Measurements from ENCODE around the gene LRRC15.

The LRRC15 gene

DNA sequence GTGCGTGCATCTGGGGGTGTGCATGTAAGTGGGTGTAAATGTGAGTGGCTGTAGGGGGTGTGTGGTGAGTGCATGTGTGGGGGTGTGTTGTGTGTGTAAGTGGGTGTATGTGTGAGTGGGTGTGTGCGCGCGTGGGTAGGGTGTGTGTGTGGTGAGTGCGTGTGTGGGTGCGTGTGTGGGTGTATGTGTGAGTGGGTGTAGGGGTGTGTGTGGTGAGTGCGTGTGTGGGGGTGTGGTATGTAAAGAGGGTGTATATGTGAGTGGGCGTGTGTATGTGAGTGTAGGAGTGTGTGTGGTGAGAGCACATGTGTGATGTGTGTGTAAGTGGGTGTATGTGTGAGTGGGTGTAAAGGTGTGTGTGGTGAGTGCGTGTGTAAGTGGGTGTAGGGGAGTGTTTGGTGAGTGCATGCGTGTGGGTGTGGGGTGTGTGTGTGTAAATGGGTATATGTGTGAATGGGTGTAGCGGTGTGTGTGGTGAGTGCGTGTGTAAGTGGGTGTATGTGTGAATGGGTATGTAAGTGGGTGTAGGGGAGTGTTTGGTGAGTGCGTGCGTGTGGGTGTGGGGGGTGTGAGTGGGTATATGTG, 17.5 kb downstream of the LRRC15 start:
- DNase-seq (ENCODE audit: extremely low spot score): no peak
- POLR2A ChIA-PET: no interaction called here
- no peak for TF ChIP-seq ARNT (IDR thresholded peaks at IDR 0.05)
- no peak for TF ChIP-seq L3MBTL2 (conservative IDR thresholded peaks at IDR 0.05)
- TF ChIP-seq ELF4 (IDR thresholded peaks at IDR 0.05): no peak
- TF ChIP-seq FOXM1 (IDR thresholded peaks at IDR 0.05; ENCODE audit: borderline replicate concordance): no peak
- TF ChIP-seq LEF1 (IDR thresholded peaks at IDR 0.05; ENCODE audit: borderline replicate concordance): no peak
- TF ChIP-seq FOXK2 (IDR thresholded peaks at IDR 0.05): no peak
- TF ChIP-seq HDGF (IDR thresholded peaks at IDR 0.05; ENCODE audit: borderline replicate concordance): no peak
- TF ChIP-seq FOXA1 (IDR thresholded peaks at IDR 0.05): no peak
- no peak for TF ChIP-seq CTBP1 (IDR thresholded peaks at IDR 0.05; ENCODE audit: borderline replicate concordance)
- TF ChIP-seq TARDBP (IDR thresholded peaks at IDR 0.05): no peak
- TF ChIP-seq SP1 (IDR thresholded peaks at IDR 0.05): no peak
- TF ChIP-seq, protein P1, sequence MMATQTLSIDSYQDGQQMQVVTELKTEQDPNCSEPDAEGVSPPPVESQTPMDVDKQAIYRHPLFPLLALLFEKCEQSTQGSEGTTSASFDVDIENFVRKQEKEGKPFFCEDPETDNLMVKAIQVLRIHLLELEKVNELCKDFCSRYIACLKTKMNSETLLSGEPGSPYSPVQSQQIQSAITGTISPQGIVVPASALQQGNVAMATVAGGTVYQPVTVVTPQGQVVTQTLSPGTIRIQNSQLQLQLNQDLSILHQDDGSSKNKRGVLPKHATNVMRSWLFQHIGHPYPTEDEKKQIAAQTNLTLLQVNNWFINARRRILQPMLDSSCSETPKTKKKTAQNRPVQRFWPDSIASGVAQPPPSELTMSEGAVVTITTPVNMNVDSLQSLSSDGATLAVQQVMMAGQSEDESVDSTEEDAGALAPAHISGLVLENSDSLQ (IDR thresholded peaks at IDR 0.05): no peak
- no peak for TF ChIP-seq BHLHE40 (IDR thresholded peaks at IDR 0.05; ENCODE audit: borderline replicate concordance)
- no peak for TF ChIP-seq ZNF384 (IDR thresholded peaks at IDR 0.05)
- TF ChIP-seq NFRKB (IDR thresholded peaks at IDR 0.05): no peak
- TF ChIP-seq SUZ12 (IDR thresholded peaks at IDR 0.05): no peak
- CTCF ChIA-PET: no interaction called here

DNA sequence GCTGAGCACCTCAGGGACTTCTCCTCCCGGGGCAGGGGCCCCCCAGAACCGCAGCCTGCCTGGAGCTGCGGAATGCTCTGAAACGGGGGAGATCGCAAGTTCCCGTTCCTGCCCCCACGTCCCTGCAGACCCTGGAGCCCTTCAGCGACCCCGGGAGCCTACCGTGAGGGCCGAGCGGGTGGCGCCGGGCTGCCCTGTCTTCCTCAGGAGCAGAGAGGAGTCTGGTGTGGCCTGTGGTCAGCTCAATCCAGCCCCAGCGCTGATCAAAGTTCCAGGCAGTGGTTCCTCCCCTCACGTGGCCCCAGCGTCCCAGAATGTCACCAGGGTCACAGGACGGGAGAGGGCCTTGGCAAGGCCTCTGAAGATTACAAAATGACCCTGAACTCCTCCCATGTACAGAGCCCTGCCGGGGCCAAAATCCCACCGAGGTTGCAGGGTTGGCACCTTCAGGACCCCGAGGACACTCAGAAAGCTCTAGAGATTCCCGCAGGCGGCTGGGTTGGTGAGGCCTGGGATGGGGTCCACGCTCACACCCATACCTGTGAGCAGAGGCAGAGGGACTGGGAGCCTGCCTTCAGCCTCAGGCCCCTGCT, 18.4 kb downstream of the LRRC15 start, which contains the start of gene CPN2:
CPN2 (minus strand) TSS at position 249 of the 593 bp plus-strand sequence. CDS start 8,626 bp downstream, outside the sequence.
- CTCF ChIA-PET: interaction anchor here (1.0 to 1.1 kb wide), 2 partner anchors 9 to 17 kb away, joined by 3 to 5 read pairs; no protein-coding TSS in a partner anchor
- POLR2A ChIA-PET: no interaction called here
- no peak for TF ChIP-seq FOXM1 (IDR thresholded peaks at IDR 0.05; ENCODE audit: borderline replicate concordance)
- TF ChIP-seq, protein P1 (IDR thresholded peaks at IDR 0.05): no peak
- DNase-seq (ENCODE audit: extremely low spot score): no peak

DNA sequence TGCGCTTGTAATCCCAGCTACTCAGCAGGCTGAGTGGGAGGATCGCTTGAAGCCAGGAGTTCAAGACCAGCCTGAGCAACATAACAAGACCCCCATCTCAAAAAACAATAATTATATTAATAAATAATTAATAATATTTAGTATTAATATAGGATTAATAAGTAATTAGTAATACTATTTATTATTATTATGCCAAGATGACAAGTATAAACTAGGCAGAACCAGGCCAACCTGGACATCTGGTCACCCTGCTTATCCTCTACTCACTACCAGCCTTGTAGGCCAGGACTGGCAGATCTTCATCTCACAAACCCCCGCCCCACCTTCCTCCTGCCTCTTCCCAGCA, 18.8 kb downstream of the LRRC15 start:
- POLR2A ChIA-PET: no interaction called here
- no peak for DNase-seq (ENCODE audit: extremely low spot score)
- CTCF ChIA-PET: interaction anchor here (1.0 to 1.1 kb wide), 2 partner anchors 9 to 17 kb away, joined by 3 to 5 read pairs; no protein-coding TSS in a partner anchor
- no peak for TF ChIP-seq CTBP1 (IDR thresholded peaks at IDR 0.05; ENCODE audit: borderline replicate concordance)
- TF ChIP-seq SP1 (IDR thresholded peaks at IDR 0.05): no peak
- TF ChIP-seq, protein P1 (IDR thresholded peaks at IDR 0.05): no peak
- no peak for TF ChIP-seq FOXA1 (IDR thresholded peaks at IDR 0.05)
- no peak for TF ChIP-seq L3MBTL2 (conservative IDR thresholded peaks at IDR 0.05)
- TF ChIP-seq FOXK2 (IDR thresholded peaks at IDR 0.05): no peak
- no peak for TF ChIP-seq ZNF384 (IDR thresholded peaks at IDR 0.05)
- no peak for TF ChIP-seq ARNT (IDR thresholded peaks at IDR 0.05)
- no peak for TF ChIP-seq NFRKB (IDR thresholded peaks at IDR 0.05)
- TF ChIP-seq FOXM1 (IDR thresholded peaks at IDR 0.05; ENCODE audit: borderline replicate concordance): no peak
- no peak for TF ChIP-seq HDGF (IDR thresholded peaks at IDR 0.05; ENCODE audit: borderline replicate concordance)
- TF ChIP-seq SUZ12 (IDR thresholded peaks at IDR 0.05): no peak
- TF ChIP-seq TARDBP (IDR thresholded peaks at IDR 0.05): no peak
- no peak for TF ChIP-seq LEF1 (IDR thresholded peaks at IDR 0.05; ENCODE audit: borderline replicate concordance)
- no peak for TF ChIP-seq BHLHE40 (IDR thresholded peaks at IDR 0.05; ENCODE audit: borderline replicate concordance)
- no peak for TF ChIP-seq ELF4 (IDR thresholded peaks at IDR 0.05)

DNA sequence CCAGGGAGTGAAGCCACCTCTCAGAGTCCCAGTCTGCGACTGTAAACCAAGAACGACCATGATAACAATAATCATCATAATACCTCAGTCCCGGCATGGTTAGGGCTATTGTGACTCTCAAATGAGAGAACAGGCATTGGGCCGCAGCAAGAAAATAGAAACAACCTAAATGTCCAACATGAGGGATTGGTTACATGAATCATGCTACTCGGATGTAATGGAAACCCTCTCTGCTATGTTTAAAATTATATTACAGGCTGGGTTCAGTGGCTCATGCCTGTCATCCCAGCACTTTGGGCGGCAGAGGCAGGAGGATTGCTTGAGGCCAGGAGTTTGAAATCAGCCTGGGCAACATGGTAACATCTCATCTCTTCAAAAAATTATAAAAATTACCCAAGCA, 21.2 kb downstream of the LRRC15 start:
- DNase-seq (ENCODE audit: extremely low spot score): no peak
- TF ChIP-seq ARNT (IDR thresholded peaks at IDR 0.05) (no peak), SP1 (IDR thresholded peaks at IDR 0.05) (no peak), NFRKB (IDR thresholded peaks at IDR 0.05) (no peak), L3MBTL2 (conservative IDR thresholded peaks at IDR 0.05) (no peak), FOXM1 (IDR thresholded peaks at IDR 0.05; ENCODE audit: borderline replicate concordance) (no peak), FOXA1 (IDR thresholded peaks at IDR 0.05) (no peak), SUZ12 (IDR thresholded peaks at IDR 0.05) (no peak), BHLHE40 (IDR thresholded peaks at IDR 0.05; ENCODE audit: borderline replicate concordance) (no peak), LEF1 (IDR thresholded peaks at IDR 0.05; ENCODE audit: borderline replicate concordance) (no peak), ZNF384 (IDR thresholded peaks at IDR 0.05) (no peak), FOXK2 (IDR thresholded peaks at IDR 0.05) (no peak), HDGF (IDR thresholded peaks at IDR 0.05; ENCODE audit: borderline replicate concordance) (no peak), CTBP1 (IDR thresholded peaks at IDR 0.05; ENCODE audit: borderline replicate concordance) (no peak), ELF4 (IDR thresholded peaks at IDR 0.05) (no peak), TARDBP (IDR thresholded peaks at IDR 0.05) (no peak)
- TF ChIP-seq, protein P1 (IDR thresholded peaks at IDR 0.05): no peak
- ChIA-PET CTCF (no interaction called here), POLR2A (no interaction called here)

DNA sequence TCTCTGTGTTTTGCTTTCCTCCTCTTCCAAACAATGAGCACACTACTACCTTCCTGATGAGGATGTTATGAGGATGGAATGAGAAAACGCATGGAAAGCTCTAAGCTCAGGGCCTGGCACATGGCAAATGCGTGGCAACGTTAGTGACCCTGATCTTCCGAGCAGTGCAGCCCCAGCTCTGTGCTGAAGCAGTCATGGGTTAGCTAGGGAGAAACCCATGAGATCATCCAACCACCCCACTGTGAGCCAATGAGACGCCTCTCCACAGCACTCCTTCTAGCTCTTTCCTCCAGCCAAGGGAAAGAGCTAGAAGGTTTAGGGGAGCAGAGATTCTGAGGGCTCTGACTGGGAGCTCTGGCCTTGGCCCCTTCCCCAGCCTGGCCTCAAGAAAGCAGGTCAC, 22.9 kb downstream of the LRRC15 start:
- TF ChIP-seq TARDBP (IDR thresholded peaks at IDR 0.05) (no peak), SUZ12 (IDR thresholded peaks at IDR 0.05) (no peak), FOXK2 (IDR thresholded peaks at IDR 0.05) (no peak), ELF4 (IDR thresholded peaks at IDR 0.05) (no peak), SP1 (IDR thresholded peaks at IDR 0.05) (no peak), FOXA1 (IDR thresholded peaks at IDR 0.05) (no peak)
- no peak for DNase-seq (ENCODE audit: extremely low spot score)
- ChIA-PET CTCF (interaction anchor here (0.7 kb wide), 2 partner anchors 292 to 407 kb away, joined by 3 read pairs; no protein-coding TSS in a partner anchor), POLR2A (interaction anchor here (0.6 kb wide), 1 partner anchor 237 kb away, joined by 3 read pairs; no protein-coding TSS in a partner anchor)

Data from HEK293T (cell line).